GM12801 (cell line): ENCODE results near the gene ABCA10.

ENCODE experiments used
- CTCF ChIP-seq: IDR thresholded peaks from one replicate; pipeline ENCODE4 v1.5.1; 2011; ENCODE audit warnings: control low read depth; ENCODE audit not compliant: insufficient read length; ENCODE audit errors: extremely low read depth

Gene ABCA10

GRCh38 chr17:69236464-69236863, 7.8 kb upstream of the ABCA10 start:
- no peak for TF ChIP-seq CTCF

- TF ChIP-seq CTCF: no peak
These were observed 6.9 kb upstream of the ABCA10 start for GRCh38 chr17:69235338-69236058.

- no peak for TF ChIP-seq CTCF
These were observed 4.0 kb upstream of the ABCA10 start for GRCh38 chr17:69232650-69233049.

- TF ChIP-seq CTCF: no peak
These were observed 2.9 kb upstream of the ABCA10 start for GRCh38 chr17:69231521-69231920.

GRCh38 chr17:69230939-69231338, 2.3 kb upstream of the ABCA10 start:
- TF ChIP-seq CTCF: no peak

- TF ChIP-seq CTCF: no peak
These were observed 606 bp downstream of the ABCA10 start for GRCh38 chr17:69228018-69228417.

GRCh38 chr17:69227541-69227940, 1.1 kb downstream of the ABCA10 start:
- TF ChIP-seq CTCF: no peak
